GM06990 (cell line): ENCODE measurements around the gene TMCO6.

Experiments used
- DNase-seq: peaks from one replicate; pipeline ENCODE4 v3.0.0-alpha.2; 2011; ENCODE audit not compliant: insufficient read length; ENCODE audit errors: extremely low read depth
- H3K27me3 ChIP-seq: replicated peaks from 2 replicates; pipeline ENCODE4 v1.6.0; 2011; ENCODE audit warnings: low read length; ENCODE audit not compliant: control insufficient read depth, insufficient read depth
- H3K36me3 ChIP-seq: 2 replicates; pipeline ENCODE4 v1.5.1; 2011; ENCODE audit warnings: low read length; ENCODE audit not compliant: control insufficient read depth, insufficient read depth
- H3K4me3 ChIP-seq: replicated peaks from 2 replicates; pipeline ENCODE4 v1.5.1; 2011; ENCODE audit warnings: low read depth, mild to moderate bottlenecking, control low read depth, low read length
- CTCF ChIP-seq: IDR thresholded peaks from 2 replicates; pipeline ENCODE4 v1.5.1; 2011; ENCODE audit warnings: low read length, control low read depth, mild to moderate bottlenecking, inconsistent platforms; ENCODE audit not compliant: insufficient read depth, poor library complexity, severe bottlenecking

TMCO6 gene

GRCh38 chr5:140632366-140633020 is 6.8 kb upstream of the TMCO6 start:
- no peak for TF ChIP-seq CTCF
- H3K4me3 ChIP-seq: peak overlapping the region; percentile 48
- DNase-seq: peak; percentile 68

DNA sequence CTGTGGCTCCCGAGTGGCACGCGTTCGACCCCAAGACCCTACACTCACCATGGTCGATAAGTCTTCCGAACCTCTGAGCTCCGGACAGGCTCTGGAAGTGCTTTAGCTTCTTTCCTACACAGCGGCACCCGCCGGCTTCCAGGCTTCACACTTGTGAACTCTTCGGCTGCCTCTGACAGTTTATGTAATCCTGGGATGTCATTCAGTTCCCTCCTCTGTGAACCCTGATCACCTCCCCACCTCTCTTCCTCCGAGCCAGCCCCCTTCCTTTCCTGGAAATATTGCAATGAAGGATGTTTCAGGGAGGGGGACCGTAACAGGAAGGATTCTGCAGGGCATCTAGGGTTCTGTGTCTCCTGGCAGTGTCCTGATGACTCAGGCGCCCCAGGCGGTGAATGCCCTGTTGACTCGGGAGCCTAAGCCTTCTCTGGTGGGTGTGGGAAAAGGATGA is 6.2 kb upstream of the TMCO6 start, which contains the start of gene CD14:
Gene CD14, minus strand, starts transcription at position 155 of the 451 bp plus-strand sequence. Its CDS starts 104 bp downstream, at position 51.
- Histone ChIP-seq H3K4me3 (peak within 1 kb of the TSS; percentile 48), H3K27me3 (no peaks in the 10 kb centered on the region; the same call in 1 of the 2 replicates), H3K36me3 (no peaks in the 10 kb centered on the region)
- TF ChIP-seq CTCF: no peak
- DNase-seq: no peak

More at GRCh38 chr5:140632366-140633020, 6.8 kb upstream of the TMCO6 start:
- Histone ChIP-seq H3K36me3 (no peaks in the 10 kb centered on the region), H3K27me3 (no peaks in the 10 kb centered on the region; the same call in 1 of the 2 replicates)

DNA sequence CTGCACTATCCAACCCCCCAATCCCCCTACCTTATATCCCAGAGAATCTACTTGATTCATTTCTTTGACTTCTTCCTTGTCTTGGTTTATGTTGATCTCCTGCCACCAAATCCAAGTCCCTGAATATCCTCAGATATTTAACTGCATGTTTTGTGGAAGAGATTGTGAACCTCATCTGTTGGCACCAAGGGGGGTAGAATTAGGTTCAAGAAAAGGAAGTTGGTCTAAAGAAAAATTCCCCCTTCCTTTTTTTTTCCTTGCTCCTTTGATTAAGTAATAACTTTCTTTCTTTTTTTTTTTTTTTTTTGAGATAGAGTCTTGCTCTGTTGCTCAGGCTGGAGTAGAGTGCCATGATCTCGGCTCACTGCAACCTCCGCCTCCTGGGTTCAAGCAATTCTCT is 5.8 kb upstream of the TMCO6 start:
- TF ChIP-seq CTCF: no peak
- no peak overlapping the region for H3K4me3 ChIP-seq

DNA sequence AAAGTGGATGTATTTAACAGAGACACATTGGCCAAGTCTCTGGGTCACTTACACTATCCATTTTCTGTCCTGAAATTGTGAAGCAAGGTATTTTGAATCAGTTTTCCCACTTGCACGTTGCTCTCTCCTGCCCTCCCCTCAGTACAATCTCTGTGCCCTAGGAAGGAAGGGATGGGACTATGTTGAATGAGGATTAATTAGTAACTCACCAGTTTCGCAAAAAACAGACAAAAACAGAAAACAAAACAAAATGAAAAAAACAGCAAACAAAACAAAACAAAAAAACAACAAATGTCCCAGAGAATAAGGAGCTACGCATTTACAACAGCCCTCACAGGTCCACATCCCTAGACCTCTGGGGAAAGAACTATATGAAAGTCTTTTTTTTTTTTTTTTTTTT is 5.1 kb upstream of the TMCO6 start:
- H3K4me3 ChIP-seq: no peak overlapping the region
- H3K36me3 ChIP-seq: no peaks in the 10 kb centered on the region
- TF ChIP-seq CTCF: no peak
- no peaks in the 10 kb centered on the region; the same call in 1 of the 2 replicates for H3K27me3 ChIP-seq
- no peak for DNase-seq

More for the DNA sequence above, 5.8 kb upstream of the TMCO6 start:
- no peak for DNase-seq
- Histone ChIP-seq H3K27me3 (no peaks in the 10 kb centered on the region; the same call in 1 of the 2 replicates), H3K36me3 (no peaks in the 10 kb centered on the region)

- H3K36me3 ChIP-seq: no peaks in the 10 kb centered on the region
- no peak for DNase-seq
- H3K27me3 ChIP-seq: no peaks in the 10 kb centered on the region; the same call in 1 of the 2 replicates
- TF ChIP-seq CTCF: no peak
- no peak overlapping the region for H3K4me3 ChIP-seq
These were observed 3.7 kb upstream of the TMCO6 start for GRCh38 chr5:140635291-140636257.
